Colon (tissue), 2 donors: ENCODE measurements around the gene GTF2F1.
A peak's percentile ranks its signal among the peaks of the same experiment; 100 is the strongest.

Experiments
- FAIRE-seq: peaks from 2 replicates; lab custom pipeline; 2012; peaks lifted over from hg19 to GRCh38; lab: Jason Lieb, UNC
- donor health status: control.
- donor health status: control.

GTF2F1 gene, protein sequence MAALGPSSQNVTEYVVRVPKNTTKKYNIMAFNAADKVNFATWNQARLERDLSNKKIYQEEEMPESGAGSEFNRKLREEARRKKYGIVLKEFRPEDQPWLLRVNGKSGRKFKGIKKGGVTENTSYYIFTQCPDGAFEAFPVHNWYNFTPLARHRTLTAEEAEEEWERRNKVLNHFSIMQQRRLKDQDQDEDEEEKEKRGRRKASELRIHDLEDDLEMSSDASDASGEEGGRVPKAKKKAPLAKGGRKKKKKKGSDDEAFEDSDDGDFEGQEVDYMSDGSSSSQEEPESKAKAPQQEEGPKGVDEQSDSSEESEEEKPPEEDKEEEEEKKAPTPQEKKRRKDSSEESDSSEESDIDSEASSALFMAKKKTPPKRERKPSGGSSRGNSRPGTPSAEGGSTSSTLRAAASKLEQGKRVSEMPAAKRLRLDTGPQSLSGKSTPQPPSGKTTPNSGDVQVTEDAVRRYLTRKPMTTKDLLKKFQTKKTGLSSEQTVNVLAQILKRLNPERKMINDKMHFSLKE

GRCh38 chr19:6393074-6393982, at the start of gene GTF2F1:
TSS of gene GTF2F1 (minus strand) at chr19:6393164. CDS start at chr19:6392995, 169 bp downstream.
- FAIRE-seq, result no peak

GRCh38 chr19:6442087-6442688, 49.2 kb upstream of the GTF2F1 start:
- no peak for FAIRE-seq

- no peak for FAIRE-seq
Measured at GRCh38 chr19:6440905-6441304, 47.9 kb upstream of the GTF2F1 start.

DNA sequence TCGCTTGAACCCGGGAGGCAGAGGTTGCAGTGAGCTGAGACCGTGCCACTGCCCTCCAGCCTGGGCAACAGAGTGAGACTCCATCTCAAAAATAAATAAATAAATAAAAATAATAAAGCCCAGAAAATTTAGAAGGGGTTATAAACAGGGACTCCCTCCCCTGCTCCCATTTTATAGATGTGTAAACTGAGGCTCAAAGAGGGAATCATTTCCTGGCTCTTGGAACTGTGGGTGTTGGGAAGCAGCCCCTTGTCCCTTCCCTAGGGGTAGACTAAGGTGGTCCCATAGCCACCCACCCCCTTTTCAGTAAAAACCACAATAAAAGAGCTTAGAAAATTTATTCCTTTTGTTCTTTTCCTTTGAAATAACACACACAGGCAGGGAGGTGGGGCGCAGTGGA, 46.8 kb upstream of the GTF2F1 start:
- FAIRE-seq, result no peak

- FAIRE-seq, result no peak
Measured at GRCh38 chr19:6433663-6434062, 40.7 kb upstream of the GTF2F1 start, which contains the start of gene SLC25A41. TSS of gene SLC25A41 (minus strand) at chr19:6433763. CDS start at chr19:6433693, 70 bp downstream.

- no peak for FAIRE-seq
Measured at GRCh38 chr19:6433165-6433564, 40.2 kb upstream of the GTF2F1 start.

GRCh38 chr19:6431891-6432290, 38.9 kb upstream of the GTF2F1 start:
- FAIRE-seq, result no peak

DNA sequence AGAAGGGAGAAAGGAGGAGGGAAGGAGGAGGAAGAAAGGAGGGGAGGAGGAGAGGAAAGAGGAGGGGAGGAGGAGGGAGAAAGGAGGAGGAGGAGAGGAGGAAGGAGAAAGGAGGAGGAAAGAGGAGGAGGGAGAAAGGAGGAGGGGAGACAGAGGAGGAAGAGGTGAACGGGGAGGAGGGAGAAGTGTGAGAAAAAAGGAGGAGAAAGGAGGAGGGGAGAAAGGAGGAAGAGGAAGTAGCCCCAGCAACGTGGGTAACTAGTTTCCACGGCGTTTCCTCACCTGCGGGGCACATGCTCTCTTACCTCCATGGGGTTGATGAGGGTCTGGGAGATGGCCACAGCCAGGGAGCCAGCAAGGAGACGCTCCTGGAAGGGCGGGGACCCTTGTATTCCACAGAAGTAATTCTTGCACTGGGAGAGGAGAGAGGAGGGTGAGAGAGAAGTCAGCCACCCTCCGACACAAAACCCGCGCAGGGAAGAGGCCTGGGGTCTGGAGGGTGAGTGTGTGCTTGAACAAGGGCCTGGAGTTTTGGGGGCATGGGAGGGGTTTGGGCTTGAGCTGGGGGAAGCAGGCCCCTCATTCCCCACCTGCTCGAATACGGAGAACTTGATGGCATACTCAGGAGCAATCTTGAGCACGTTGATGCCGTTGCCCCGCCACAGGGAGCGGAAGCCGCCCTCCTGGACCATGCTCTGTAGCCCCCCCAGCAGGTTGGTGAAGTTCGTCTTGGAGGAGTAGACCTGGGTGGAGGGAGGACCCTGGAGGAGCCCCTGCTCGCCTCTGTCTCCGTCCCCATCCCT, 36.7 kb upstream of the GTF2F1 start:
- no peak for FAIRE-seq

- FAIRE-seq, result peak; percentile 95
Measured at GRCh38 chr19:6428692-6429418, 35.9 kb upstream of the GTF2F1 start.

DNA sequence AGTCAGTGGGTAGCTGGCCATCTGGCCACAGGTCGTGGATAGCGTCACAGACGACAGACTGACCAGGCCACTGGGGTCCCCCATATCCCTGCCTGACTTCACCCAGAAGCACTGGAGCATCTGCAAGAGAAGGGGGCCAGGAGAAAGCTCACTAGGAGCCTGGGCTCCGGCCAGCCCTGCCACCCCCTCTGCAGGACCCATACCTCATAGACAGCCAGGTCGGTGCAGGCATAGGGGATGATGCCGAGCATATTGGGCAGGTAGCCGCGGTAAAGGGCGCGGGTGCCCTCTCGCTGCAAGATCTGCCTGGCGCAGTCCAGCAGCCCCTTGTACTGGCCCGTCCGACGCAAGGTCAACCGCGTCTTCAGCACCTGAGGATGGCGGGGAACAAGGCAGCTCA, 34.2 kb upstream of the GTF2F1 start:
- FAIRE-seq, result no peak

DNA sequence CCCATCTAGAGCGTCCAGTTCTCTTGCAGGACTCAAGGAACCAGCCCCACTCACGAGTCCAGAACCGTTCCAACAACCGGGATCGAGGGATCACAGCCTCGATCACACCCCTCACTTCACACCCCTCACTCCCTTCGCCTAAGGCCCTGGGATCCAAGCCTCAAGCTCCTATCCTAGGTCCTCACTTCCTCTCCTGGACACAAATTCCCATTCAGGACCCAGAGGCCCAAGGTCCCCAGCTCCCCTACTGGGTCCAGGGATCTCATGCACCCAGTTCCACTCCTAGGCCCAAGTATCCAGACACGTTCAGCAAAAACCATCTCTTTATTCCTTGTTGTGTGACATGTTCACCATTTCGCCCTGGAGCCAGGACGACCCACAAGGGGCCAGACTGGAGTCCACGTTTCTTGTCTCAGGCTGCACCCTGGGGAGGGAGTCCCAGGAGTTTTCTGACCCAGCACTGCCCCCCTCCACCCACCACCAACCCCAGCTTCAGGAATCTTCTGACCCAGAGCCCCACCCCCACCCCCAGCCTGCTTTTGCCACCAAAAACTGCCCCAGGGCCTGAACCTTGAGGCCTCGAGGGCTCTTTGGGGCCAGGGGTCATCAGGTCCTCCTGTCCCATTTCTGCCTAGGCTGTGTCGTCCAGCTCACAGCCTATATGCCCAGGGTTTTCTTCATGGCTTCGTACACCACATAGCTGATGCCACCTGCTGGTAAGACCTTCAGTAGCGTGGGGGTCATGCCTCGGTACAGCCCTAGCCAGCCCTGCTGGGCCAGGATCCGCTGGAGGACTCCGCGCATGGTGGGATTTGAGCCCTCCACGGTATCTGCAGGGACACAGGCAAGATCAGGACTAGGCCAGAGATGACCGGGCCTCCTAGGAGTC, 33.0 kb upstream of the GTF2F1 start:
- no peak for FAIRE-seq

GRCh38 chr19:6424939-6425731, 32.2 kb upstream of the GTF2F1 start:
- FAIRE-seq, result peak; percentile 99

DNA sequence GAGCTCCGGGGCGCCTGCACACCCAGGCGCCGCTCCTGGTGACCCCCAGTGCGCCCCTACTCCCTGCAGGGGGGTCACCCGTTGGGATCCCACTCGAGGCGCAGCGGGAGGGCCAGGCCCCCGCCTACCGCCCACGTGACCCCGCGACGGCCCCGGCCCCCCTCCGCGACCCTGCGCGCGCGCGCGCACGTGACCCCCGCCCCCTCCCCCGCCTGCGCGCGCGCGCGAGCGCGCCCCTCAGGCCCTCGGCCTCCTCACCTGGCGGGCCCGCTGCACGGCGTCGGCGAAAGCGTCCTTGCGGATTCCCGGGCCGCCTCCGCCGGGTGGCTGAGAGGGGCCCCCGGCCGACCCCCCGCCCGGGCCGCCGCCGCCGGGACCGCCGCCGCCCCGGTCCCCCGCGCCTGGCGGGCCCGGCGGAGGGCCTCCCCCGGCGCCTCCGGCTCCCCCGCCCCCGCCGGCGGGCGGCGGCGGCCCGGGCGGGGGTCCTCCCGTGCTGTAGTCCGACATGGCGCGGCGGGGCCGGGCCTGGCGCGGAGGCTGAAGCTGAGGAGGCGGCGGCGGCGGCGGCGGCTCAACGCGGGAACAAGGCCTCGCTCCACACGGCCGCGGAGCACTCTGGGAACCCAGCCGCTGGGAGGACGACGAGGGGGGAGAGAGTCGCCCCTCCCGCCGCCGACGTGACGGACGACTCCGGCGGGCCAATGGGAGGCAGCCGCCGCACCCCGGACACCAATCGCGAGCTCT, 31.4 kb upstream of the GTF2F1 start, which contains the start of gene KHSRP:
Gene KHSRP, minus strand, starts transcription at position 617 of the 744 bp plus-strand sequence. Its CDS starts 110 bp downstream, at position 507.
- no peak for FAIRE-seq

DNA sequence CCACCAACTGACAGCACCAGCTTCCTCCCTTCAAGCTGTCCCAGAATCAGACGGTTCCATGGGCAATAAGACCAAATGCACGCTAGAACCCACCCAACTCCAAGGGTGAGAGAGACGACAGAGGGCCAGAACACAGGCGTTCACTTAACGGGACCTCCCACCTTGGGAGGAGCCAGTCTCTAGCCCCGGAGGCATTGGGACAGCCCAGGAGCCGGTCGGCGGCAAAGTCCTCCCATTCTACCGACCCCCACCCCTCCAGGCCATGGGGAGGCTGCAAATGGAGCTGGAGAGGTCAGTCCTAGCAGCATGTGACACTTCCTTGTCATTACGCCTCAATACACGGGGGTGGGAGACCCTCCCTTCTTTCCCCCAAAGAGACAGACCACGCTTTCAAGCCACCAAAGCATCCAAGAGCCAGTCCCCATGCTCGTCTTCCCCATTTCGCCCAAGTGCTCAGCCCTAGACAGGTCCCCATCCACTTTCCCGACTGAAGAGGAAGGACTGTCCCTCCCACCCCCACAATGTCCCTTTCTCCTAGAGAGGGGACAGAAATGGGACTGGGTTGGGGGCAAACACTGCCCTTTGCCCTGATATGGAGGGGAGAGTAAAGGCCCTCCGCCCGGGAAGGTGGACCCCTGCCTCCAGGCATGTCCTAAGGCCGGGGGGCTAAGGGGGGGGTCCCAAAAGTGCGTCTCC, 30.7 kb upstream of the GTF2F1 start:
- FAIRE-seq, result no peak

- FAIRE-seq, result no peak
Measured at GRCh38 chr19:6421075-6422014, 28.4 kb upstream of the GTF2F1 start.

- FAIRE-seq, result no peak
Measured at GRCh38 chr19:6418562-6418932, 25.6 kb upstream of the GTF2F1 start.
